H1 (cell line): ENCODE data around the gene GPR35. TPM values are rescaled to one million over a fixed set of nuclear protein-coding genes. Genes with fewer than 3 reads are reported as not detected.

Experiments used
- ATF3 ChIP-seq: IDR thresholded peaks from 2 replicates; pipeline ENCODE4 v1.6.1; 2011; ENCODE audit warnings: low read depth, mild to moderate bottlenecking, low read length; ENCODE audit not compliant: insufficient read depth
- BRCA1 ChIP-seq: IDR thresholded peaks from 2 replicates; pipeline ENCODE4 v1.6.1; 2012; ENCODE audit warnings: low read depth, low read length, improper control_type of control experiment
- CHD7 ChIP-seq: fragments of 300-600 bp; sonication (generic); IDR thresholded peaks from 2 replicates; pipeline ENCODE4 v1.7.1; 2012; ENCODE audit warnings: low read length, moderate library complexity, mild to moderate bottlenecking, inconsistent platforms; ENCODE audit not compliant: insufficient replicate concordance
- E2F6 ChIP-seq: IDR thresholded peaks from 2 replicates; pipeline ENCODE4 v1.6.1; 2012; ENCODE audit warnings: inconsistent platforms
- RBBP5 ChIP-seq: IDR thresholded peaks from 2 replicates; pipeline ENCODE4 v1.7.1; 2012; ENCODE audit warnings: low read depth, mild to moderate bottlenecking, inconsistent platforms, low read length, moderate library complexity, borderline replicate concordance
- RFX5 ChIP-seq: IDR thresholded peaks from 2 replicates; pipeline ENCODE4 v1.6.1; 2011; ENCODE audit warnings: low read depth, low read length, improper control_type of control experiment, borderline replicate concordance
- SIRT6 ChIP-seq: IDR thresholded peaks from one replicate; pipeline ENCODE4 v1.7.1; 2012; ENCODE audit warnings: low read length, inconsistent platforms
- SP2 ChIP-seq: IDR thresholded peaks from 2 replicates; pipeline ENCODE4 v1.6.1; 2012; ENCODE audit warnings: mild to moderate bottlenecking, low read length, inconsistent platforms
- SRF ChIP-seq: IDR thresholded peaks from 2 replicates; pipeline ENCODE4 v1.6.1; 2011; ENCODE audit warnings: mild to moderate bottlenecking, low read depth, low read length, moderate library complexity
- polyA plus RNA-seq, 7 experiments: library from polyadenylated mRNA; depleted of rRNA in 3 of 7; stranded (reverse) in 5 of 7; unstranded in 2 of 7; fragments of >200 nt in 5 of 7; fragments of 200-250 nt in 2 of 7; gene quantifications; 1 replicate in 5 of 7; 2 replicates in 1 of 7; 4 replicates in 1 of 7; pipeline versions ENCODE4 v1.2.1 to v1.2.3, GENCODE V29; 2011 to 2013; ENCODE audit warnings: missing spikeins in 2 of 7, mixed read lengths in 2 of 7
- total RNA-seq: library from RNA; stranded (reverse); fragmentation: NEBNext Ultra II Directional; extraction: Animal tissue kit (Norgen Biotek cat#: 25700); gene quantifications from 2 replicates; pipeline ENCODE4 v1.2.1, GENCODE V29; 2021

Gene GPR35
- total and polyA plus RNA-seq, 2 of the 8 experiments (the other 6 are each of a cell fraction or from before 2014, with no cell fraction given): 0.47 TPM; not detected in 1

- TF ChIP-seq CHD7: no peak
- no peak for TF ChIP-seq RBBP5
- TF ChIP-seq ATF3: no peak
- TF ChIP-seq SP2: no peak
- no peak for TF ChIP-seq SIRT6
- TF ChIP-seq RFX5: no peak
- no peak for TF ChIP-seq BRCA1
- no peak for TF ChIP-seq SRF
- no peak for TF ChIP-seq E2F6
- TF ChIP-seq, all 59 proteins: peak for 0
These were observed 24.0 kb upstream of the GPR35 start (continued) for GRCh38 chr2:240601061-240601830.
